Fibroblast of skin of right quadriceps (primary cell): ENCODE data around the gene XYLT1.

Source experiments
- DNase-seq: peaks from one replicate; pipeline ENCODE4 v3.0.0-alpha.2; 2013

The XYLT1 gene

GRCh38 chr16:17246268-17246885, 224.4 kb downstream of the XYLT1 start:
- DNase-seq, result no peak

GRCh38 chr16:17245776-17246175, 225.0 kb downstream of the XYLT1 start:
- DNase-seq, result no peak

GRCh38 chr16:17244872-17245551, 225.7 kb downstream of the XYLT1 start:
- DNase-seq, result no peak

DNA sequence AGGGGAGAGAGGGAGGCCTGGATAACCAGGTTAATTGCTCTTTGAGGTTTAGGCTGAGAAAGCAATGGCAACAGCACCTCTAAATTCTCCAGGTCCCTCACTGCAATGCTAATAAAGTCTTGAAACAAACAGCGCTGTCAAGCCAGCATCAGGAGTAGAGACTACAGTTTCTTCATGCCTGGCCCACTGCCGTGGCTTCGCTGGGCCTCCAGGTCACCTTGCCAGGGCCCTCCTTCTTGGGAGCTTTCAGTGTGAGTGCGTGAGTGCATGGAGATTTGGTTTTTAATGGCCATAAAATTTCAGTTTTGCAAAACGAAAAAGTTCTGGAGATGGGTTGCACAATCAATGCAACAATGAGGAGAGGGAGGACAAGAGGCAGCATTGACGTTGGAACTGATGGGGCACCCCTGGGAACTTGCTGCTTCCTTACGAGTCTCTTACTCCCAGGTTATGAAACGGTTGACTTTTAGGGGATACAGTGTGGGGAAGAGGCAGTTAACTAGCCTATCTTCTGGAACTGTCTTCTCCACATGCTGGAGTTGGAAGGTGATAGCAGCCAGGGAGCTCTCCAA, 229.4 kb downstream of the XYLT1 start:
- no peak for DNase-seq

- no peak for DNase-seq
Measured at GRCh38 chr16:17238285-17239028, 232.3 kb downstream of the XYLT1 start.

GRCh38 chr16:17237350-17237944, 233.3 kb downstream of the XYLT1 start:
- DNase-seq, result no peak

DNA sequence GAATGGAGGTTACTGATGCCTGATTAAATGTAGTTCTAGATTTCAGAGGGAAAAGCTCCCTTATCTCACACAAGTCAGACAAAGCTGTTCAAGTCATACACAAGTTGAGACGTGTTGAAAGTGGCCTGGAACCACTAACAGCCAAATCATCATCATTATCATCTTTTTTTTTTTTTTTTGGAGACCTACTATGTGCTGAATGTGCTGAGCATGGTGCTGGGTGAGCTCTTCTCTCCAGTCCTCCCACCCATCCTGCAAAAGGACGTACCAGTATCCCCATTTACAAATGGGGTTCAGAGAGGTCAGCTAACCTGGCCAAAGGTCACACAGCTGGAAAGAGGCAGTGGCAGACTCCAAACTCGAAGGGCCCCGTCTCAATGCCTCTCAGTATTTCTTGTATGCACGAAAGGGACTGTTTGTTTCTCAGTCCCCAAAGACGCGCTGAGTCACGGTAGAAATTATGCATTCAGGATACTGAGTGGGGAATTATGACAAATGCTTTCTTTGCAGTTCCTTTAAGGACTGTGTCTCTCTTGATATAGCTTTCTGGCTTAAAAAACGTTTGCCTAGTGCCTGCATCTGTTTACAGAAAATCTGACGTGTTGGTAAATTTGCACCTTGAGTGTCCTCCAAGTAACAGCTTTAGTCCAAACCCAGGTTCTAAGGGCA, 235.5 kb downstream of the XYLT1 start:
- DNase-seq, result no peak

- DNase-seq, result no peak
Measured at GRCh38 chr16:17233318-17234002, 237.3 kb downstream of the XYLT1 start.

- DNase-seq, result no peak
Measured at GRCh38 chr16:17232487-17232886, 238.3 kb downstream of the XYLT1 start.

GRCh38 chr16:17231972-17232371, 238.8 kb downstream of the XYLT1 start:
- no peak for DNase-seq

DNA sequence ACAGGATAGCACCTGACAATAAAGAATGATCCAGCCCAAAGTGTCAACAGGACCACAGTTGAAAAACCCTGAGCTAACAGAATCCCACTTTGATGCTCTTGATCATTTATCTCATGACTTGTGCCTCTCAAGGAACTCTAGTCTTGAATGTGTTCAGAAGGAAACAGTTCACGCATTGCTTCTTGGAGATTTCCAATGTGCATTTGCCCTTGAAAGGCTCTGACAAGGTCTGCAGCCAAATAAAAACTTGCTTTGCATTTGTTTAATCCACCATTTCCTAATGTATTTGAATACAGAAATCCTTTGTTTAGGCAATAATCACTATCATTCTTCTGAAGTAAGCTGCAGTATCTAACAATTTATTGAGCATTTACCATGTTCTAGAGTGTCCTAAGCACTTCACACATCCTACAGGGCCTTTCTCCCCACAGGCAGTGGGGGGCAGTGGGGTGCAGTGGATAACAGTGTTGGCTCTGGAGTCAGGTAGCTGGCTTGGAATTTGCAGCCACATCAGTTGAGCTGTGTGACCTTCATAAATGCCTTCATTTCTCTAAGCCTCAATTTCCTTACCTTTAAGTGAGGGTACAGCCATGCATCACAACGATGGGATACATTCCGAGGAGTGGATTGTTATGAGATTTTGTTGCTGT, 239.7 kb downstream of the XYLT1 start:
- no peak for DNase-seq

DNA sequence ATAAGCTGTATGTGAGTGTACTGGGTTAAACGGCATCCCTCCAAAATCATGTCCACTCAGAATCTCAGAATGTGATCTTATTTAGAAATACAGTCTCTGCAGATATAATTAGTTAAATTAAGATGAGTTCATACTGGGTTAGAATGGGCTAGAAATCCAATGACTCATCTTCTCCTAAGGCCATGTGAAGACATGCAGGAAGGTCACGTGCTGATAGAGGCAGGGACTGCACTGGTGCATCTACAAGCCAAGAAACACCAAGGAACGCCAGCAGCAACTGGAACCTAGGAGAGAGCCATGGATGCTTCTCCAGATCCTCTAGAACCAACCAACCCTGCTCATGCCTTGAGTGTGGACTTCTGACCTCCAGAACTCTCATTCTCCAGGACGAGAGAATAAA, 241.0 kb downstream of the XYLT1 start:
- DNase-seq, result no peak

GRCh38 chr16:17229131-17229530, 241.6 kb downstream of the XYLT1 start:
- no peak for DNase-seq

- DNase-seq, result no peak
Measured at GRCh38 chr16:17228708-17229055, 242.1 kb downstream of the XYLT1 start.

DNA sequence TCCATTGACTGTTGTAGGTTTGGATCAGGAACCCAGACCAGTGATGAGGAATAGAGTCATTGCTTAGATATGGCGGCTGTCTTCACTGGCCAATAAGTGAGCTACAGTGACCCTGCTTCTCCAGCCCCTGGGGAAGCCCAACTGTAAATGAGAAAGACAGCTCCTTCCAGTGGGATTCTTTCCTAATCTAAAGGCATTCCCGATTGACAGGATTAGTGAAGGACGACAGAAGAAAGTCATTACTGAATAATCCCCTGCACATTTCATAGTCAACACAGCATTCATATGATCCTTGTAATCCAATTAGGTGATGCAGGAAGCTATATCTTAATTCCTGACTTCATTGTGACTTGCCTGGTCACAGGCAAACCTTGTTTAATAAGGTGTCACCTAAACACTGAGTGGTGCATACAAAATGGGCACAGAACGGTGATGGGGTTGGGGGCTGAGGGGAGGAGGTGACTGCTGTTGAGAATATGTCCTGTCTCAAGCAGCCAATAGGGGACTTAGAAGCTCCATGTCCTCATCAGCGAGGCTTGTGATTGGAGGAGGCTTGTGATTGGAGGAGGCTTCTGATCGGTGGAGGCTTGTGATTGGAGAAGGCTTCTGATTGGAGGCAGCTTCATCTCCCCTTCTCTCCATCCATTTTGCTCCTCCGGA, 242.6 kb downstream of the XYLT1 start:
- DNase-seq, result no peak

DNA sequence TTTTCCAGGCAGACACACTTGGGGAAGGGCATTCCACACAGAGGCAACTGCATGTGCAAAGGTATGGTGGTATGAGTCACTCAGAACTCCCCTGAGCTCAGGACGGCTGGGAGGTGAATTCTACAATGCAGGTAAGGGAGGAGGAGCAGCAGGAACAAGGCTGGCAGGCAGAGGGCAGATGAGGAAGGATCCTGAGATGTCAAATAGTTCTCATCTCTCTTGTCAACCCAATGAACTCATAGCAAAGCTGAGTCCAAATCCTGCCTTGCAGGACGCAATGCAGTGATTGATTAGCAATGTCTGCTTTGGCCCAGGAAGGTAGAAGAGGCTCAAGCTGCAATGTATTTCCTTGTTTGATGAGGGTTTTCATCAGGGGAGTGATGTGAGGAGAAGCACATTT, 243.5 kb downstream of the XYLT1 start:
- no peak for DNase-seq

DNA sequence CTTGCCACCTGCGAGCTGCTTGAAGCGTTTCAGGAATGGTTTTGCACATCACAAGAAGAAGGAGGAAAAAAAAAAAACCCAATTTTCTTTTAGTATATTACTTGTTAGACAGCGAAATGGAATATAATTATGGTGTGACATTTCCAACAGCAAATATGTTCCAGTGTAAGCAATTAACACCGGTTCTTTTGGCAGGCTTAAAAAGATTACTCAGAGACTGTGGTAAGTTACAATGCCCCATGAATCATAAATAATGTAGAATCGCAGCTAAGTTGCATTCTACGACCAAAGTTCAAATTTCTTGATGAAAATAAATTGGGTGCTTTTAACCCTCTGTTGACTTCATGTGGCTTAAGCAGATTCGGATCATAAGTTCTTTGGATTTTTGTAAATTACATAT, 245.2 kb downstream of the XYLT1 start:
- peak; percentile 79 for DNase-seq

- peak; percentile 94 for DNase-seq
Measured at GRCh38 chr16:17224879-17225281, 245.9 kb downstream of the XYLT1 start.

GRCh38 chr16:17224350-17224749, 246.4 kb downstream of the XYLT1 start:
- DNase-seq, result no peak

DNA sequence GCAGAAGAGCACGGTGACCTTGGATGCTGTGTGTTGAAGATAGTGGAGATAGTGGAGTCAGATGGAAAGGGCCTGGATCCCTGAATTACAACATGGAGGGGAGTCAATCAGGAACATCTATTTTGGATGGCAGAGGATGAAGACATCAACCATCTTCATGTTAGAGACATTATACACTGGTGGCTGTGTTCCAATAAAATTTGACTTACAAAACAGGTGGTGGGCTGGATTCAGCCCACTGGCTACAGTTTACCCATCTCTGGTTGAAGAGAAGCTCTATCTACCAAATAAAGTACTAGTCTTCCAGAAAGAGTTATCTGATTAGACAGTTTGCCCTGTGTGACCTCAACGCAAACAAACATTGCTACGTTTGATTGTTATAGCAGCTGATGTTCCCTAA, 247.2 kb downstream of the XYLT1 start:
- DNase-seq, result no peak

DNA sequence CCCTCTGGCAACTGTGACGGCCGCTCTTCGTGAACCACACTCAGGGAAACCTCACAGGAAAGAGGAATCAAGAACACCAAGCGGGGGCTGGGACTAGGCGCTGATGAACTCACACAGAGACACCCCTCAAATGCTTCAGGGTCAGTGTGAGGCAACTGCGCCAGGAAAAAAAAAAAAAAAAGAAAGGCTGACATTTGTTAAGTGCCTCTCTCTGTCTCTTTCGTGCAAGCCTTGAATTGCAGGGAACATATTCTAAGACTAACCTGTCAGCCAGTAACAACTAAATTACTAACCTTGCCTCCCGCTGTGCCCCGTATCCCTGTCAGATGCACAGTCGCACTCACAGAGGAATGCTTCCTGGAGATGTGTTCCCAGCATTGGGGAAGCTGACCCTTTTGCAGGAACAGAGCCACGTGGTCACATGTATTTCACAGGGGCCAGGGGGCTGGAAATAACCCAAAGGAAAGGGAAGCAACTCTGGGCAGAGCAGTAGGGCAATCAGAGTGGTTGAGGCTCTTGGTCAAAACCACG, 247.8 kb downstream of the XYLT1 start:
- no peak for DNase-seq
